NCI-H748 (cell line): ENCODE data around the gene TRMT6.

Experiments used
- DNase-seq: peaks from one replicate; lab custom pipeline; 2025; ENCODE audit not compliant: unreplicated experiment; lab: John Stamatoyannopoulos, UW

Gene TRMT6

DNA sequence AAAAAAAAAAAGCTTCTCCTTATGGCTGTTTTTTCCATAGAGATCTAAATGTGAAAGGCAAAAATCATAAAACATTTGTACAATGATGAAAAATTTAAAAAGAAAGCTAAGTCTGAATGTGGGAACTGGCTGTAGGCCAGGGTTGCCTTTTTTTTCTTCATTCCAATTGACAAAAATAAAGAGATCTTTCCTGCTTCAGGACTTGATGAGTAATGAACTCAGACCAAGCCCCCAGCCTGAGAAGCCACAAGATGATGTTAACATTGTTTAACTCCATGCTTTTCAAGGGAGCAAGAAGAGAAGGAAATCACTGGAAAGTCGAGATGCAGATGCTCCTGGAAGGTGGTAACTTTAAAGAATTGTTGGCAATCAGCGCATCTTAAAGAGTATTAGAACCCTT is 41.4 kb downstream of the TRMT6 start:
- no peak for DNase-seq

DNA sequence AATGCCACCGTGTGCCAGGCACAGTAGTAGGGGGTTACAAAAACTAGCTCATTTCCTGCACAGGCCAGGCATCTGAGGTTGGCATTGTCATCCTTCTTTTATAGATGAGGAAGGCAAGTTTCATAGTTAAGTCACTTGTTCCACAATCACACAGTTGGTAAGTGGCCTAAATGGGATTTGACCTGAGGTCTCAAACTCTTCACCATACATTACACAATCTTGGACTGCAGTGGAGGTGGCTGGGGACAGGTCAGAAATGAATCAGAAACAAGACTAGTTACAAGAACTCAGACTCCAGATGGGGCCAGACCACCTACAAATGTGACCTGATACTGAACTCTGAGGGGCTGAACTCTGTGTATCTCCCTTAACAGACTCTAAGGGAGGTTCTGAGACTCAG is 49.4 kb downstream of the TRMT6 start:
- no peak for DNase-seq

DNA sequence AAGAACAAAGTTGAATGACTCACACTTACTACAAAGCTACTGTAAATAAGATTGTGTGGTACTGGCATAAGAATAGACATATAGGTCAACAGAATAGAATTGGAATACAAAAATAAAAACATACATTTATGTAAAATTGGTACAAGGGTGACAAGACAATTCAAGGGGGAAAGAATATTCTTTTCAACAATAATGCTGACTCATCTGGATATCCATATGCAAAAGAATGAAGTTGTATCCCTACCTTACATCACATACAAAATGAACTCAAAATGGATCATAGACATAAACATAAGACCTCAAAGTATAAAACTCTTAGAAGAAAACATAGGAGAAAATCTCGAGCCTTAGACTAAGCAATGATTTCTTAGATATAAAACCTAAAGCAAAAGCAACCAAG is 50.9 kb downstream of the TRMT6 start:
- DNase-seq, result no peak

DNA sequence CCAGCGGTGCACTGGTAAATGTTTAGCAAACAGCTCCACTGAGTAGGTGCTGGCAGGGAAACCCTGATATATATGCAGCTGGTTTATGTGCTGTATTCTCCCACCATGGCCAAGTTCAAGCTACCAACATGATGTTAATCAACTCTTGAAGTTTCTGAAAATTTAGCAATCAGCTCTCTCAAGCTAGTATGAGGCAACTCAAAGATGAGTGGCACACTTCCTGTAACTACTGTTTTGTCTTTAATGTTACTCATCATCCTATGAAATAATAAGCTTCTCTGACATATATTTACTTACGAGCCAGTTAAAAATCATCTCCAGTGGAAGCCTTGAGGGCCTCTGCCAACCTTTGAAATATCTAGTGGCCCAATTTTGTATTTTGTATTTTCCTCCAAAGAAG is 54.7 kb downstream of the TRMT6 start:
- DNase-seq, result no peak

DNA sequence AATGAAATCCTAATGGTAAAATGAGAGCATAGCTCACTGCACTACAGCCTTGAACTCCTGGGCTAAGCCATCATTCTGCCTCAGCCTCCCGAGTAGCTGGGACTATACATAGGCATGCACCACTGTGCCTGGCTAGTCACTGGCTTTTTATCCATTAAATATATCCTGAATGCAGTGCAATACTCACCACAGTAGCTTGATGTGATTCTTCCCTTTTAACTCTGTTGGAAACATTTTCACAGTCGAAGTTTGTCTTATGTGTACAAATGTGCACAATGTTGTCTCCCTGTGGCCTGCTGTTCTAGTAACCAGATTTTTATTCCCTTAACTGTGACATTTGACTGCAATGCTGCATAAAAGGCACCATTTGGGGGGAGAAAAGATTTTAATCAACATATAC is 56.7 kb downstream of the TRMT6 start:
- DNase-seq, result no peak

DNA sequence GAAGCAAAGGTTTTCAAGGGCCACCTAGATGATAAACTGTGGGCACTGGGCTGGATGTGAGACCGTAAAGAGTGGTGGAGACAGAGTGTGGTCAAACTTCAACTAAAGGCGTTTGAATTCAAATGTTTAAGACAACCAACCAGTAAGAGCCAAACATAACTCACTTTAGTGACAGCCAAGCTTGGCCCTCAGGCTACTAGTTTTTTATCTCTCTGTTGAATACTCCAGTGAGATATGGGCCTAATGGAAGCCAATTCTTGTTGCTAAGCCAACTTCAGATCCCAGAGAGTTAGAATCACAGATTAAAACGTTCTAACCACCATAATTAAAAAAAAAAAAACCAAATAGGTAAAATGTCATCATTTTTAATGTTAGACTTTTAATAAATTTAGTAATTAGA is 57.3 kb downstream of the TRMT6 start:
- no peak for DNase-seq

DNA sequence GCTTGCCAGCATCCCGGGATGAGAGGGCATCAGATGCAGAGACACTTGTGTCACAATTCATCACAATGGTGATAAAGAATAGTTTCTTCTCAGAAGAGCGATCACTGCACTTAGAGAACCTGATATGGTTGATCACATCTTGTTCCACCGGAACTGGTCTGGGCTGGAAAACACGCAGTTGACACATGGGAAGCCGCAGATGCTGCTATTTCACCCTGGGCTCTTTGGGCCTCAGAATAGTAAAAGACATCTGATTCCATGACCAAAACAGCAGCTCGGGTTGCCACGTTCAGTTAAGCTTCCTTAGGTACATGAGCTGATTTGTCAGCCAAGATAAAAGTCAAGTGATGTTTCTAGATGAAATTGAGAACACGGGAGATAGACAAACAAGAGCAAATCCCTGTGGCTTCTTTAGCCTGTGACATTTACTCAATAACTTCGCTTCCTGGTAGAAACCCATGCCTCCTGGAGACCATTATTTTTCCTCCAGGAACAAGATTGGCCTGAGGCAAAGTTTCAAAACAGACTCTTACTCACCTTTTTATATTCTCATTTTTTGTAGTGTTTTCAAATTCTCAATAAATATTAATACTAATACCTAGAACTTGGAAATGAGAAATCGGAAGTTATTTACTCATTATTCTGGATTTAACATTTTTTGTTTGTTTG is 59.4 kb downstream of the TRMT6 start:
- DNase-seq, result no peak

DNA sequence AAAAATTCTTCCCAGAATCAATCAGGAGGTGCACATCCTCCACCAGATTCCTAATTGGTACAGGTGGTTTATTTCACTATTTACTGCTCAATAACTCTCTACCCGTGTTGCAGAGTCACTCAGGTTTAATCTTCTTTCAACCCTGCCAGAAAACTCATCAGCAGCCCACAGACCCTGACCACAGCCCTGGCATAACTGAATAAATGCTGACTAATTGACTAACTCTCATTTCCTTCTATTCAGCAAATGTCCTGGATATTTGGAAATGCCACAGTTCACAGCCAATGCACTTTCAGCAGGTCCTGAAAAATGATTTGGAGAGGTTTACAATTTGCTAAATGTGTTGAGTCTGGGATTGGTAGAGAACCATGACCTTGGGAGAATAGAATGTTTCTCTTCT is 62.3 kb downstream of the TRMT6 start:
- no peak for DNase-seq

DNA sequence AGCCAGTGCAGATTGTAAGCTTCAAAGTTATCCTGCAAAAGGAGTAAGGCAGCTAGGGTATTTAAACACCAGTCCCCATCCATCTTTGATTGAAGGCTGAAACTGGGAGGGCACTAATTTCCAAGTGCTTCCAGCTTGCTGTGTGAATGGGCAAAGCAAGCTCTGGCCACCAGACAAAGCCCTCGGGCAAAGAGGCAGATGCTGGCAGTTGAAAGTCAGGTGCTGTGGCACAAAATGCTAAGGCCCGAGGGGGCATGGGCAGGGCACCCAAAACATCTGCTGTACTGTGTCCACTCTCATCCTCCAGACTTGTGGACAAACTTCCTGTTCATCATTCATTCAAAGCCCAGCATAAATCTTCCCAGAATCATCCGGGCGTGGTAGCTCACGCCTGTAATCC is 62.9 kb downstream of the TRMT6 start:
- DNase-seq, result no peak
